Activated T-cell treated with anti-CD3 and anti-CD28 coated beads, Interleukin-2, amount 50 U/mL, for 1 hour (primary cell): ENCODE measurements around the gene CDKN2AIPNL.
"Not testable (repeated sequence)": the region's sequence is repeated elsewhere in the genome, so short reads cannot be mapped to it uniquely, and the experiment has no call there.

Experiments used
- DNase-seq: peaks from one replicate; pipeline ENCODE4 v3.0.0-alpha.2; 2020

The CDKN2AIPNL gene

GRCh38 chr5:134396274-134396673, 15.4 kb downstream of the CDKN2AIPNL start:
- no peak for DNase-seq

- DNase-seq = no peak
These were observed 16.7 kb downstream of the CDKN2AIPNL start for GRCh38 chr5:134394932-134395331.

GRCh38 chr5:134392301-134392700, 19.4 kb downstream of the CDKN2AIPNL start:
- DNase-seq = no peak

DNA sequence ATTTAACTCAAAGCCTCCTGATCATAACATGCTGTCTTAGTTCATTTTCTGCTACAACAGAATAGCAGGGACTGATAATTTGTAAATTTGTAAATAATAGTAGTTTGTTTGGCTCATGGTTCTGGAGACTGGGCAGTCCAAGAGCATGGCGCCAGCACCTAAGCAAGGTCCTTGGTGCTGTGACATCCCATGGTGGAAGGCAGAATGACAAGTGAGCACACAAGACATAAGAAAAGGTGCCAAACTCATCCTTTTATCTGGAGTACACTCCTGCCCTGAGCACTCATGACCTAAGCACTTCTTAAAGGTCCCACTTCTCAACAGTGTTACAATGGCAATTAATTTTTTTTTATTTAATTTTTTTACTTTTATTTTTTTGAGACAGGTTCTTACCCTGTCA, 24.2 kb downstream of the CDKN2AIPNL start:
- DNase-seq = no peak

GRCh38 chr5:134383980-134384697, 27.5 kb downstream of the CDKN2AIPNL start:
- no peak for DNase-seq

DNA sequence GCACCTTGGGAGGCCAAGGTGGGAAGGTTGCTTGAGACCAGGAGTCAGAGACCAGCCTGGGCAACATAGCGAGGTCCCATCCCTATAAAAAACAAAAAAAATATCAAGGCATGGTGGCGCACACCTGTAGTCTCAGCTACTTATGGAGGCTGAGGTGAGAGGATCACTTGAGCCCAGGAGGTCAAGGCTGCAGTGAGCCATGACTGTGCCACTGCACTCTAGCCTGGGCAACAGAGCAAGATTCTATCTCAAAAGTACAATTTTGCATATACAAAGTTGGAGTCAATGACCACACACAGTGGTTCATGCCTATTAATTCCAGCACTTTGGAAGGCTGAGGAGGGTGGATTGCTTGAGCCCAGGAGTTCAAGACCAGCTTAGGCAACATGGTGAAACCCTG, 29.5 kb downstream of the CDKN2AIPNL start:
- DNase-seq = not testable (repeated sequence)

GRCh38 chr5:134380346-134380745, 31.3 kb downstream of the CDKN2AIPNL start:
- no peak for DNase-seq

GRCh38 chr5:134374232-134374631, 37.4 kb downstream of the CDKN2AIPNL start:
- DNase-seq = no peak

DNA sequence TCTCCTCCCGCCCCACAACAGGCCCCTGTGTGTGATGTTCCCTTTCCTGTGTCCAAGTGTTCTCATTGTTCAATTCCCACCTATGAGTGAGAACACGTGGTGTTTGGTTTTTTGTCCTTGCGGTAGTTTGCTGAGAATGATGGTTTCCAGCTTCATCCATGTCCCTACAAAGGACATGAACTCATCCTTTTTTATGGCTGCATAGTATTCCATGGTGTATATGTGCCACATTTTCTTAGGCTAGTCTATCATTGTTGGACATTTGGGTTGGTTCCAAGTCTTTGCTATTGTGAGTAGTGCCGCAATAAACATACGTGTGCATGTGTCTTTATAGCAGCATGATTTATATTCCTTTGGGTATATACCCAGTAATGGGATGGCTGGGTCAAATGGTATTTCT, 38.0 kb downstream of the CDKN2AIPNL start:
- DNase-seq = not testable (repeated sequence)

DNA sequence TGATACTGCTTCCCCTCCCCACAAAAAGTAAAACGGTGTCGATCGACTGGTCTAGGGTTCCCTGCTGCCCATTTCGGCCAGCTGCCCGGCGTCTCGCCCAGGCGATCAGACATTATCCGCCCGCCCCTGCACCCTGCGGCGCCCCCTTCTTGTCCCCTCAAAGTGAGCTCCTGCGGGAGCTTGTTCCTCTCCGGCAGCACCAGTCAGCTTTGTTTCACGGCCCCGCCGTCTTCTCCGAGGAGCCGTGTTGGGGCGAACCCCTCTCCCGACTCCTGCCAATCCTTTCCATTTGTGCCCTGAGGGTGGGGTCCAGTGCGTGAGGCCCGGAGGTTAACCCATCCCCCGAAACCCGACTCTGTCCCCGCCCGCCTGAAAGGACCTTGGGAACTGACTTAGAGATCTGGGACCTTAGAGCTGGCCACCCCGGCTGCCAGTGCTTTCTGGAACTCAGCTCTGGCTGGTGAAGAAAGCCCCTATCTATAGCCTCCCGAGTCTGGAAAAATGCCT, 39.8 kb downstream of the CDKN2AIPNL start:
- peak; percentile 51 for DNase-seq

- peak; percentile 98 for DNase-seq
These were observed 40.5 kb downstream of the CDKN2AIPNL start, which contains the start of gene UBE2B for GRCh38 chr5:134370871-134371833. Gene UBE2B, plus strand, starts transcription at chr5:134371569. Its CDS starts 27 bp downstream, at chr5:134371596.

DNA sequence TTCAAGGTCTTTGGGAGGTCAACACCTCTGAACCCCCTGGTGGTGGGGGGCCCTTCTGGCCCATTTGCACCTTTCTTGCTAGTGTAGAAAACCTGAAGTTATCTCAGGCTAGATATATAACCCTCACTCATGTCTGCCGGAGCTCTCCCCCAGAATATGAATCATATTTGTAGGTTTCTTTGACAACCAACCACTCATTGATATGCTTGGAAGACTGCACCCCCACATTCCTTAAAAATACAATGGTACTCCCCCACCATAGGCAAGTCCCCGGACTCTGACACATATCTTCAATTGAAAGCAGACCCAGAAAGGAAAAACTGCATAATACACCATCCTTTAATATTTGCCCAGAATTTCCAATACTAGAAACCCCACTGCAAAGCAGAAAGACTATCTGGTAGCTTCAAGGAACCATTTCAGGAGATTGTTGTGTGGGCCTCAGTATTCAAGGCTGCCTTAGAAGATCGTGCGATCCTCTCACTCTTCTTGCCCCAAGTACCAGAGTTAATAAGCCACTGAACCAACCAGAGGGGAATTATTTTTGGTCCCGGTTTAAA, 41.3 kb downstream of the CDKN2AIPNL start:
- no peak for DNase-seq

DNA sequence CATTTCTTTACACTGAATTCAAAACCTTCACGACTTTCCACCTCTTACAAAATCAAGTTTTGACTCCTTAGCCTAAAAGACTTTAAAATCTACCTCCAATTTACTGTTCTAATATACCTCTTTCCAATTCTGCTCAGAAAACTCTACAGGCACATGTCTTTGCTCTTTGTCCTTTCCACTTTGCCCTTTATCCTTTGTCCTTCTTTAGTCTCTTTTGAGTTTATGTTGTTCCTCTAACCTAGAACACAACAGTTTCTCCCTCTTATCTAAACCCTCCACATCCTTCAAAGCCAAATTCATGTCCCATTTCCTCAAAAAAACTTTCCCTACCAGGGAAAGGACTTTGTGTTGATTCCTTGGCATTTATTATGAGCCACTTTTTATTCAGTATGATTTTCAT, 46.1 kb downstream of the CDKN2AIPNL start:
- no peak for DNase-seq

GRCh38 chr5:134355681-134356080, 56.0 kb downstream of the CDKN2AIPNL start:
- DNase-seq = no peak
